SK-N-SH treated with all-trans-retinoic acid at 6 μM for 48 hours (cell line): ENCODE measurements around the gene DRD2.

Source experiments
- ATAC-seq: fragments of 200-7000 bp; cut with Tn5 transposase; 3 replicates; pipeline ENCODE4 v1.9.1; 2020; ENCODE audit warnings: mild to moderate bottlenecking, moderate library complexity
- ARNTL ChIP-seq: fragments of 450-650 bp; formaldehyde crosslinking; IDR thresholded peaks from 2 replicates; pipeline ENCODE4 v1.5.0; 2020; ENCODE audit warnings: low read depth, mild to moderate bottlenecking, moderate library complexity, borderline replicate concordance
- CREB5 ChIP-seq: fragments of 250-450 bp; sonication (Bioruptor Pico); IDR thresholded peaks from 2 replicates; pipeline ENCODE4 v1.5.1; 2020; ENCODE audit warnings: low read depth, mild to moderate bottlenecking, moderate library complexity
- CSDC2 ChIP-seq: fragments of 250-450 bp; sonication (Bioruptor Pico); IDR thresholded peaks from 2 replicates; pipeline ENCODE4 v1.5.0; 2020; ENCODE audit warnings: mild to moderate bottlenecking, moderate library complexity
- CSRNP3 ChIP-seq: fragments of 250-450 bp; sonication (Bioruptor Pico); IDR thresholded peaks from 2 replicates; pipeline ENCODE4 v1.5.1; 2021; ENCODE audit warnings: mild to moderate bottlenecking, moderate library complexity
- GLIS3 ChIP-seq: fragments of 250-450 bp; sonication (Bioruptor Pico); IDR thresholded peaks from 2 replicates; pipeline ENCODE4 v1.5.0; 2020; ENCODE audit warnings: mild to moderate bottlenecking, moderate library complexity
- OSR1 ChIP-seq: fragments of 250-450 bp; sonication (Bioruptor Pico); IDR thresholded peaks from 2 replicates; pipeline ENCODE4 v1.8.0; 2022; ENCODE audit warnings: moderate library complexity, mild to moderate bottlenecking, inconsistent platforms
- PATZ1 ChIP-seq: fragments of 250-450 bp; sonication (Bioruptor Pico); IDR thresholded peaks from 2 replicates; pipeline ENCODE4 v1.8.0; 2020; ENCODE audit warnings: mild to moderate bottlenecking, moderate library complexity, borderline replicate concordance
- POU6F1 ChIP-seq: fragments of 250-450 bp; sonication (Bioruptor Pico); IDR thresholded peaks from 2 replicates; pipeline ENCODE4 v1.8.0; 2021; ENCODE audit warnings: low read depth, mild to moderate bottlenecking, moderate library complexity, borderline replicate concordance
- PPARA ChIP-seq: fragments of 250-450 bp; sonication (Bioruptor Pico); IDR thresholded peaks from 2 replicates; pipeline ENCODE4 v1.5.0; 2020; ENCODE audit warnings: mild to moderate bottlenecking, borderline replicate concordance
- RARB ChIP-seq: fragments of 250-450 bp; sonication (Bioruptor Pico); IDR thresholded peaks from 2 replicates; pipeline ENCODE4 v1.8.0; 2021; ENCODE audit warnings: mild to moderate bottlenecking, moderate library complexity
- SNAI2 ChIP-seq: fragments of 250-450 bp; sonication (Bioruptor Pico); IDR thresholded peaks from 2 replicates; pipeline ENCODE4 v1.5.0; 2020; ENCODE audit warnings: mild to moderate bottlenecking, moderate library complexity
- TCF4 ChIP-seq: fragments of 250-450 bp; sonication (Bioruptor Pico); IDR thresholded peaks from 2 replicates; pipeline ENCODE4 v1.8.0; 2021; ENCODE audit warnings: mild to moderate bottlenecking, moderate library complexity, borderline replicate concordance
- TOX ChIP-seq: fragments of 250-450 bp; sonication (Bioruptor Pico); IDR thresholded peaks from 2 replicates; pipeline ENCODE4 v1.8.0; 2021; ENCODE audit warnings: mild to moderate bottlenecking, moderate library complexity, borderline replicate concordance
- TSHZ2 ChIP-seq: fragments of 250-450 bp; sonication (Bioruptor Pico); IDR thresholded peaks from 2 replicates; pipeline ENCODE4 v1.5.0; 2020; ENCODE audit warnings: mild to moderate bottlenecking, moderate library complexity
- ZC3H10 ChIP-seq: fragments of 250-450 bp; sonication (Bioruptor Pico); IDR thresholded peaks from 2 replicates; pipeline ENCODE4 v1.5.1; 2021; ENCODE audit warnings: mild to moderate bottlenecking, moderate library complexity
- ZFP3 ChIP-seq: fragments of 250-450 bp; sonication (Bioruptor Pico); IDR thresholded peaks from 2 replicates; pipeline ENCODE4 v1.5.0; 2020; ENCODE audit warnings: mild to moderate bottlenecking, moderate library complexity
- ZFP30 ChIP-seq: fragments of 450-650 bp; formaldehyde crosslinking; IDR thresholded peaks from 2 replicates; pipeline ENCODE4 v1.5.0; 2022; ENCODE audit warnings: mild to moderate bottlenecking, moderate library complexity
- ZNF70 ChIP-seq: fragments of 450-650 bp; formaldehyde crosslinking; IDR thresholded peaks from 2 replicates; pipeline ENCODE4 v1.5.0; 2020; ENCODE audit warnings: mild to moderate bottlenecking, moderate library complexity
- ZNF8 ChIP-seq: fragments of 450-650 bp; formaldehyde crosslinking; IDR thresholded peaks from 2 replicates; pipeline ENCODE4 v1.5.0; 2020; ENCODE audit warnings: mild to moderate bottlenecking, moderate library complexity

The DRD2 gene

GRCh38 chr11:113400631-113401230 is 74.5 kb downstream of the DRD2 start:
- no peak for TF ChIP-seq ZFP3 (CRISPR knock-in tag)
- no peak for TF ChIP-seq POU6F1
- TF ChIP-seq ZFP30 (CRISPR knock-in tag), result no peak
- no peak for TF ChIP-seq CSRNP3 (CRISPR knock-in tag)
- TF ChIP-seq PATZ1, result no peak
- no peak for TF ChIP-seq TCF4 (CRISPR knock-in tag)
- TF ChIP-seq TSHZ2 (CRISPR knock-in tag), result no peak
- TF ChIP-seq OSR1, result no peak
- TF ChIP-seq CSDC2, result no peak
- no peak for TF ChIP-seq PPARA (CRISPR knock-in tag)
- TF ChIP-seq SNAI2, result no peak
- TF ChIP-seq ZC3H10 (CRISPR knock-in tag), result no peak
- TF ChIP-seq ARNTL, result no peak
- no peak for TF ChIP-seq GLIS3 (CRISPR knock-in tag)
- no peak for ATAC-seq

- ATAC-seq, result no peak
- TF ChIP-seq CSRNP3 (CRISPR knock-in tag), result no peak
- no peak for TF ChIP-seq RARB (CRISPR knock-in tag)
- TF ChIP-seq CSDC2, result no peak
- no peak for TF ChIP-seq ZFP30 (CRISPR knock-in tag)
- TF ChIP-seq TCF4 (CRISPR knock-in tag), result no peak
- TF ChIP-seq PPARA (CRISPR knock-in tag), result no peak
- TF ChIP-seq SNAI2, result no peak
- no peak for TF ChIP-seq ZC3H10 (CRISPR knock-in tag)
- TF ChIP-seq PATZ1, result no peak
- TF ChIP-seq TSHZ2 (CRISPR knock-in tag), result no peak
- no peak for TF ChIP-seq ZNF8 (CRISPR knock-in tag)
- TF ChIP-seq ZFP3 (CRISPR knock-in tag), result no peak
- TF ChIP-seq CREB5 (CRISPR knock-in tag), result no peak
- no peak for TF ChIP-seq TOX (CRISPR knock-in tag)
- no peak for TF ChIP-seq ZNF70 (CRISPR knock-in tag)
- no peak for TF ChIP-seq POU6F1
Observed at GRCh38 chr11:113398669-113399430, 76.3 kb downstream of the DRD2 start.
